T-cell (primary cell): ENCODE data around the gene GTF2H1. TPM values are rescaled to one million over a fixed set of nuclear protein-coding genes. Genes with fewer than 3 reads are reported as not detected.

Experiments
- ATAC-seq, 4 experiments: fragments of 200-7000 bp in 3 of 4; fragments of 150-1000 bp in 1 of 4; cut with Tn5 transposase; replicated peaks in 1 of 4; 1 replicate in 3 of 4; 2 replicates in 1 of 4; pipeline ENCODE4 v1.10.0; 2021; ENCODE audit warnings: moderate library complexity in 3 of 4, mild to moderate bottlenecking in 2 of 4, moderate number of reproducible peaks in 1 of 4
- CTCF ChIA-PET, 2 donors: fragments of 300-600 bp; sonication (Branson Sonifier 250); formaldehyde crosslinking; loops; one replicate each; lab custom pipeline; 2022; ENCODE audit warnings: antibody characterized with exemption in 2 of 2; lab: Charles Lee
- POLR2A ChIA-PET, 2 donors: fragments of 300-600 bp; sonication (Branson Sonifier 250); formaldehyde crosslinking; loops; one replicate each; lab custom pipeline; 2022; ENCODE audit warnings: antibody characterized with exemption in 2 of 2; lab: Charles Lee
- DNase-seq, 35 experiments: peaks; one replicate each; pipeline versions ENCODE4 v3.0.0 to v3.0.0-alpha.2; 2013 to 2023
- H3K27ac ChIP-seq: one replicate; pipeline ENCODE4 v1.5.1; 2013; ENCODE audit warnings: low read length
- H3K27me3 ChIP-seq, 2 experiments: replicated peaks in 1 of 2; 1 replicate in 1 of 2; 2 replicates in 1 of 2; pipeline versions ENCODE4 v1.6.1 to v1.7.0; 2013; ENCODE audit warnings: low read length in 1 of 2, mixed read lengths in 1 of 2; ENCODE audit not compliant: control insufficient read depth in 2 of 2, insufficient read depth in 2 of 2; ENCODE audit errors: extremely low read depth in 1 of 2
- H3K36me3 ChIP-seq, 2 donors: 1 replicate in 1 of 2; 2 replicates in 1 of 2; pipeline versions ENCODE4 v1.6.1 to v1.7.0; 2013; ENCODE audit warnings: low read length in 1 of 2; ENCODE audit not compliant: control insufficient read depth in 2 of 2, insufficient read depth in 1 of 2; ENCODE audit errors: extremely low read depth in 1 of 2
- H3K4me1 ChIP-seq, 2 experiments: 1 replicate in 1 of 2; 2 replicates in 1 of 2; pipeline versions ENCODE4 v1.6.1 to v1.7.0; 2013; ENCODE audit warnings: low read length in 2 of 2, mixed read lengths in 1 of 2; ENCODE audit not compliant: insufficient read depth in 2 of 2, control insufficient read depth in 1 of 2; ENCODE audit errors: extremely low read depth in 1 of 2
- H3K4me3 ChIP-seq, 2 donors: 1 replicate in 1 of 2; 2 replicates in 1 of 2; pipeline versions ENCODE4 v1.5.1 to v1.7.0; 2013; ENCODE audit warnings: mild to moderate bottlenecking in 2 of 2, low read length in 1 of 2, moderate library complexity in 1 of 2; ENCODE audit not compliant: control insufficient read depth in 1 of 2; ENCODE audit errors: extremely low read depth in 1 of 2
- H3K9me3 ChIP-seq: 2 replicates; pipeline ENCODE4 v1.7.0; 2013
- H3K27ac Mint-ChIP-seq, 2 donors: one replicate each; pipeline ENCODE4 v1.8.0; 2020 to 2021; ENCODE audit warnings: mild to moderate bottlenecking in 2 of 2, mixed read lengths in 2 of 2
- H3K27me3 Mint-ChIP-seq, 2 donors: one replicate each; pipeline ENCODE4 v1.8.0; 2021 to 2022; ENCODE audit warnings: mixed read lengths in 2 of 2
- H3K36me3 Mint-ChIP-seq: one replicate; pipeline ENCODE4 v1.8.0; 2021; ENCODE audit warnings: mixed read lengths
- H3K4me1 Mint-ChIP-seq, 3 donors: one replicate each; pipeline ENCODE4 v1.8.0; 2020 to 2022; ENCODE audit warnings: mixed read lengths in 3 of 3, mild to moderate bottlenecking in 1 of 3
- H3K4me3 Mint-ChIP-seq, 3 donors: one replicate each; pipeline ENCODE4 v1.8.0; 2020 to 2022; ENCODE audit warnings: mild to moderate bottlenecking in 3 of 3, mixed read lengths in 3 of 3, moderate library complexity in 3 of 3
- H3K9me3 Mint-ChIP-seq, 3 donors: one replicate each; pipeline ENCODE4 v1.8.0; 2020 to 2022; ENCODE audit warnings: mixed read lengths in 3 of 3
- WGBS: methylation state at CpG from one replicate; pipeline ENCODE4 v1.1.5; 2013; ENCODE audit warnings: missing lambda C conversion rate; ENCODE audit not compliant: insufficient coverage; 5-methylcytosine and 5-hydroxymethylcytosine counted together
- total RNA-seq, 35 experiments: library from RNA in 6 of 35; stranded (reverse) in 6 of 35; fragments of 120-200 nt in 1 of 35; gene quantifications; one replicate each; pipeline versions ENCODE4 v1.2.1 to v1.2.4 and lab custom pipeline; 2013 to 2026

GTF2H1 gene
- total RNA-seq, 5 donors from 2014 or later (not counting 1 experiment from before 2014, with no cell fraction given) = 25.9 to 44.8 (median 37.5) TPM

DNA sequence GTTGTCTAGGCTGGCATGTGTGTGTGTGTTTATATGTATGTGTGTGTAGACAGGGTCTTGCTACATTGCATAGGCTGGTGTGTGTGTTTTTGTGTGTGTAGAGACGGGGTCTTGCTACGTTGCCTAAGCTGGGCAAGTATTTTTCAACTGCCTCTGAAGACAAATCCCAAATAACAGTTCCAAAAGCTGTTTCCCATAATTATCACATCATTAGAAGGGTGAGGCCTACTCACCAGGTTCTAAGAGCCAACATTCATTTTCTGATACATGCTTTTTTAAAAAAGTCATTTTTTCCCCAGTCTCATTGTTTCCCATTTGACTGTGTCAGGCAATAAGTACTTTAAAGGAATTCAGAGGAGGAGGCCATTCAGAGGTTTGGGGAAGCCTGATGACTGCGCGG is 33.5 kb upstream of the GTF2H1 start:
- POLR2A ChIA-PET = no interaction called here
- WGBS = no CpG with 5 or more reads among the region's 4 CpGs
- Mint-ChIP-seq H3K4me3 (no peak overlapping the region), H3K27ac (no peak overlapping the region), H3K9me3 (no peaks in the 10 kb centered on the region), H3K36me3 (peaks cover 70% of the 10 kb centered on the region), H3K4me1 (no peaks in the 10 kb centered on the region), H3K27me3 (no peaks in the 10 kb centered on the region)
- no peak for ATAC-seq
- Histone ChIP-seq H3K4me1 (no peaks in the 10 kb centered on the region), H3K9me3 (no peaks in the 10 kb centered on the region), H3K27me3 (no peaks in the 10 kb centered on the region), H3K36me3 (peaks cover 18 to 68% of the 10 kb centered on the region in 2 donors), H3K27ac (no peak overlapping the region), H3K4me3 (no peak overlapping the region)
- CTCF ChIA-PET = no interaction called here
- no peak for DNase-seq

DNA sequence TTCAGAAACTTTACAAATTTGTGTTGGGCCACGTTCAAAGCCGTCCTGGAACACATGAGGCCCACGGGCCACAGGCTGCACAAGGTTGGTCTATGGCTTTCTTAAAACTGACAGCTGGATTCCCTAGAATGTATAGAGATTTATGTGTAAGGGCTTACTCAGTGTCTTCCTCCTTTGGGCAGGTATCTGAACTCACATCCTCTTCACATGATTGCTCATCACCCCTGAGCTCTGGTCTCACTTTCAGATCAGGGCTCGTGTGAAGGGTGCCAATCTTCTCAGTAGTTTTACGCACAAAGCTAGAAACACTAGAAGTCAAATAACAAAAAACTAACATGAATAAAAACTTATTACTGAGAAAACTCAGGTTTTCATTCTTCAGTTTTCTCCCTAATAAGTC is 27.5 kb upstream of the GTF2H1 start:
- no peak for DNase-seq
- 100% methylated on average over 1 of the region's 5 CpGs for WGBS
- Mint-ChIP-seq H3K27ac (no peak overlapping the region), H3K9me3 (no peaks in the 10 kb centered on the region), H3K36me3 (peaks cover 76% of the 10 kb centered on the region), H3K4me1 (no peaks in the 10 kb centered on the region), H3K27me3 (no peaks in the 10 kb centered on the region), H3K4me3 (no peak overlapping the region)
- H3K27ac ChIP-seq = no peak overlapping the region
- H3K27me3 ChIP-seq = no peaks in the 10 kb centered on the region
- no peaks in the 10 kb centered on the region for H3K9me3 ChIP-seq
- H3K4me3 ChIP-seq = no peak overlapping the region
- H3K36me3 ChIP-seq = peaks cover 16 to 72% of the 10 kb centered on the region in 2 donors
- POLR2A ChIA-PET = no interaction called here
- CTCF ChIA-PET = no interaction called here
- H3K4me1 ChIP-seq = no peaks in the 10 kb centered on the region
- no peak for ATAC-seq

DNA sequence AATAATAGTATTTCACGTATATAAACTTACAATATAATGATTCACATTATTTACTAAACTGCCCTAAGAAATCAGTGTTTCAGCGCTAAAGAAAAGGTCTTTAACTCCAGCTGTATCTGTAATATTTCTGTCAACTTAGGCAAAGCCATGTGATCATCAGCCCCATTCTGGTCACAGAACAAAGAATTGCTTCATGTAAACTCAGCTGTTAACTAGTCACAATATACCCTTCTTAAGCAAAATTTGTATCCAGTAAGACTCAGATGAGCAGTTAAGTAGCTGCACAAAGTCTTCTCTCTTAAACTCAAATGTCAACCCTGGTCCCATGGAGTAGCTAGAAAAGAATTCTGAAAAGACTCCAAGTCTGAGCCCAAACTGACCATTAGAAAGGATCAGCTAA is 27.1 kb upstream of the GTF2H1 start:
- Histone ChIP-seq H3K27ac (no peak overlapping the region), H3K36me3 (peaks cover 16 to 70% of the 10 kb centered on the region in 2 donors), H3K4me1 (no peaks in the 10 kb centered on the region), H3K4me3 (no peak overlapping the region), H3K27me3 (no peaks in the 10 kb centered on the region), H3K9me3 (no peaks in the 10 kb centered on the region)
- ChIA-PET CTCF (no interaction called here), POLR2A (no interaction called here)
- DNase-seq = no peak
- no peaks in the 10 kb centered on the region for H3K9me3 Mint-ChIP-seq
- peaks cover 75% of the 10 kb centered on the region for H3K36me3 Mint-ChIP-seq
- no peak for ATAC-seq
- H3K27ac Mint-ChIP-seq = no peak overlapping the region
- 100% methylated on average over 1 of the region's 2 CpGs for WGBS
- H3K4me1 Mint-ChIP-seq = no peaks in the 10 kb centered on the region
- no peak overlapping the region for H3K4me3 Mint-ChIP-seq
- H3K27me3 Mint-ChIP-seq = no peaks in the 10 kb centered on the region

DNA sequence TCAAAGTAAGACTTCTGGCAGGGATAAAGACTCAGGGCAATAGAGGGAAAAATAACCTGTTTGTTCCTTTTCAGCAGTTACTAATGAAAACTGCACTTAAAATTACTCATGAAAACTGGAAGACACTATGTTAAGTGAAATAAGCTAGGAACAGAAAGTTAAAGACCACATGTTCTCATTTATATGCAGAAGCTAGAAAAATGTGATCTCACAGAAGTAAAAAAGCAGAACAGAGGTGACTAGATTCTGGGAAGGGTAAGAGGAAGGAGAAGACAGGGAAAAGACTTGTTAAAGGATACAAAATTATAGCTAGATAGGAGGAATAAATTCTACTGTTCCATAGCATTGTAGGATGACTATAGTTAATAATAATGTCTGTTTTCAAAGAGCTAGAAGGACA is 22.6 kb upstream of the GTF2H1 start:
- Histone ChIP-seq H3K27me3 (no peaks in the 10 kb centered on the region), H3K4me3 (no peak overlapping the region), H3K9me3 (no peaks in the 10 kb centered on the region), H3K4me1 (no peaks in the 10 kb centered on the region), H3K27ac (no peak overlapping the region), H3K36me3 (peaks cover 11 to 63% of the 10 kb centered on the region in 2 donors)
- ATAC-seq (no peak), DNase-seq (no peak)
- no peak overlapping the region for H3K27ac Mint-ChIP-seq
- no peaks in the 10 kb centered on the region for H3K9me3 Mint-ChIP-seq
- no peaks in the 10 kb centered on the region for H3K4me1 Mint-ChIP-seq
- H3K4me3 Mint-ChIP-seq = no peak overlapping the region
- H3K27me3 Mint-ChIP-seq = no peaks in the 10 kb centered on the region
- H3K36me3 Mint-ChIP-seq = peaks cover 68% of the 10 kb centered on the region
- CTCF ChIA-PET = no interaction called here
- POLR2A ChIA-PET = interaction anchor here in 1 of 2 donors (1.3 kb wide), 1 partner anchor 96 kb away, joined by 3 read pairs; no protein-coding TSS in a partner anchor

DNA sequence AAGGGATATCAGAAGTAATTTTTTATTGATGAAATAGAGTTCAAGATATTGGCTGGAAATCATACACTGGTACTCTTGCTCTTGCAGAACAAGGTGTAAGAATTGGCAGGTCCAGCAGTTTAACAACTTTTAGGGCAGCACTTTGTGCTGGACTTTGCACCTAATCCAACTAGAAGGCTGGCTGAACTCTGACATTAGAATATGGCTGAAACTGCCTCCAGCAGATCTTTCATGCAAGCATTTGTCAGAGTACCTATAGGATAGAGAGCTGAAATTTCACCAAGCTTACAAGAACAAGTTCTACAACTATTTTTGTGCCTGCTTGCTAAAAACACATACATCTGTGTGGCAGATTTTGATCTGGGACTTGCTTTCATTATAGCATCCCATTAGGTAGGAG is 17.6 kb upstream of the GTF2H1 start:
- Histone ChIP-seq H3K36me3 (peaks cover 11 to 60% of the 10 kb centered on the region in 2 donors), H3K27me3 (no peaks in the 10 kb centered on the region), H3K4me3 (no peak overlapping the region), H3K27ac (no peak overlapping the region), H3K4me1 (no peaks in the 10 kb centered on the region), H3K9me3 (no peaks in the 10 kb centered on the region)
- CTCF ChIA-PET = no interaction called here
- POLR2A ChIA-PET = interaction anchor here in 1 of 2 donors (0.9 kb wide), 1 partner anchor 60 kb away, joined by 5 read pairs; no protein-coding TSS in a partner anchor
- no peaks in the 10 kb centered on the region for H3K27me3 Mint-ChIP-seq
- no peaks in the 10 kb centered on the region for H3K4me1 Mint-ChIP-seq
- no peak for ATAC-seq
- no peaks in the 10 kb centered on the region for H3K9me3 Mint-ChIP-seq
- H3K4me3 Mint-ChIP-seq = no peak overlapping the region
- DNase-seq = no peak
- peaks cover 57% of the 10 kb centered on the region for H3K36me3 Mint-ChIP-seq
- no peak overlapping the region for H3K27ac Mint-ChIP-seq

DNA sequence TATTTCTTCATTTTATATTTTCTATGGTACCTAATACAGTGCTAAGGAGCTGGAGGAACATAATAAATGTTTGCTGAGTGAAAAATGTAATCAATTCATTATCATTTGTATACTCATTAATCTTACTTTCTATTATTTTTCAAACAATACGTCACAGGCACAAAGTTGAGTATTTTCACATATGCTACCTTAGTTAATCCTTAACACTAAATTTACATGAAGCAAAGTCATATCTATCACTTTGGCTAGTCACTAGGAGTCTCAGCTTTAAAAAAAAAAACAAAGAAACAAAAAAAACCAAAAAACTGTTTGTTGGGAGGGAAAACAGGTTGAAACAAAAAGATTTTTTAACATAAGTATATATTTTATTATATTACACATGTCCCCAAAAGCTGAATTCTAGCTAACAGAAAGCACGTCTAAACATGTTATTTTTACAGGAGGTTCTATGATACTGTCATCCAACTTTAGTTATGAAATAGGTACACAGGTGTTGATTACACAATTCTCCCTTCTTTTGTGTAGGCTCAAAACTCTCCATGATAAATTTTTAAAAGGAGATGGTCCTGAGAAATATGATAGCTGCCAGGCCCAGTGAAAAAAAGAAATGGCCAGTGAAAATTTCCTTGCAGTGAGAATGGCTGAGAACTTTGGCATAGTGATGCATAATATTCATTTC is 14.8 kb upstream of the GTF2H1 start:
- ChIA-PET CTCF (interaction anchor here in 1 of 2 donors (0.7 kb wide), 1 partner anchor 381 kb away, joined by 3 read pairs; no protein-coding TSS in a partner anchor), POLR2A (interaction anchor here (0.6 to 0.8 kb wide), 3 partner anchors 13 to 414 kb away, joined by 3 to 5 read pairs (median 5); no protein-coding TSS in a partner anchor)
- Mint-ChIP-seq H3K27ac (no peak overlapping the region), H3K27me3 (no peaks in the 10 kb centered on the region), H3K9me3 (no peaks in the 10 kb centered on the region), H3K36me3 (peaks cover 50% of the 10 kb centered on the region), H3K4me3 (no peak overlapping the region), H3K4me1 (peaks cover 0 to 5% (median 0%) of the 10 kb centered on the region in 3 donors)
- H3K9me3 ChIP-seq = no peaks in the 10 kb centered on the region
- H3K27ac ChIP-seq = no peak overlapping the region
- DNase-seq (no peak), ATAC-seq (no peak)
- no peaks in the 10 kb centered on the region for H3K4me1 ChIP-seq
- WGBS = no CpG with 5 or more reads among the region's 2 CpGs
- H3K4me3 ChIP-seq = no peak overlapping the region
- H3K27me3 ChIP-seq = no peaks in the 10 kb centered on the region
- peaks cover 14 to 67% of the 10 kb centered on the region in 2 donors for H3K36me3 ChIP-seq
